LNCaP clone FGC (cell line): Measurements from ENCODE around the gene NPAS1.
A peak's percentile ranks its signal among the peaks of the same experiment; 100 is the strongest.
"Not testable (repeated sequence)": the region's sequence is repeated elsewhere in the genome, so short reads cannot be mapped to it uniquely, and the experiment has no call there.

Source experiments
- DNase-seq: peaks from one replicate; pipeline ENCODE4 v3.0.0-alpha.2; 2011; ENCODE audit warnings: low read depth
- H3K4me3 ChIP-seq: 2 replicates; pipeline ENCODE4 v1.5.1; 2011; ENCODE audit warnings: mild to moderate bottlenecking, low read depth, low read length, control low read depth
- TF ChIP-seq, protein P1 (sequence below): IDR thresholded peaks from 2 replicates; pipeline ENCODE4 v1.5.1; 2012; ENCODE audit warnings: mild to moderate bottlenecking; ENCODE audit not compliant: control insufficient read depth, insufficient read depth; ENCODE audit errors: extremely low read depth

NPAS1 gene

DNA sequence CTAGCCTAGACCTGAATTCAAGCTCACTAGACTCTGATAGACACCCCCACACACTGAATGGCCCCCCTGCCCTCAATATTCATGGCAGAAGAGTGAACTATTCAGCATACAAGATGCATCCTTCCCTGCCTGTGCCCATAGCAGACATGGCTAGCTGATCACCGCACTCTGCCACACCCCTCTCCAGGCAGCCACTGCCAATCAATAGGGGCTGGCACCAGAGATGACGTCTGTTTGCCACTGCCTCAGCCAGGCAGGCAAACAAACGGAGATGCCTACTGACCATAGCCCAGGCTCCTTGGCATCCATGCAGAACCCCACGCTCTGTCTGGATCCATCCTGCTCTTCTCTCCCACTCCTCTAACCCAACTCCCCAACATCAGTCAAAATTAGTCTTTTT is 13.8 kb upstream of the NPAS1 start:
- H3K4me3 ChIP-seq = no peak overlapping the region
- no peak for DNase-seq
- TF ChIP-seq, protein P1, sequence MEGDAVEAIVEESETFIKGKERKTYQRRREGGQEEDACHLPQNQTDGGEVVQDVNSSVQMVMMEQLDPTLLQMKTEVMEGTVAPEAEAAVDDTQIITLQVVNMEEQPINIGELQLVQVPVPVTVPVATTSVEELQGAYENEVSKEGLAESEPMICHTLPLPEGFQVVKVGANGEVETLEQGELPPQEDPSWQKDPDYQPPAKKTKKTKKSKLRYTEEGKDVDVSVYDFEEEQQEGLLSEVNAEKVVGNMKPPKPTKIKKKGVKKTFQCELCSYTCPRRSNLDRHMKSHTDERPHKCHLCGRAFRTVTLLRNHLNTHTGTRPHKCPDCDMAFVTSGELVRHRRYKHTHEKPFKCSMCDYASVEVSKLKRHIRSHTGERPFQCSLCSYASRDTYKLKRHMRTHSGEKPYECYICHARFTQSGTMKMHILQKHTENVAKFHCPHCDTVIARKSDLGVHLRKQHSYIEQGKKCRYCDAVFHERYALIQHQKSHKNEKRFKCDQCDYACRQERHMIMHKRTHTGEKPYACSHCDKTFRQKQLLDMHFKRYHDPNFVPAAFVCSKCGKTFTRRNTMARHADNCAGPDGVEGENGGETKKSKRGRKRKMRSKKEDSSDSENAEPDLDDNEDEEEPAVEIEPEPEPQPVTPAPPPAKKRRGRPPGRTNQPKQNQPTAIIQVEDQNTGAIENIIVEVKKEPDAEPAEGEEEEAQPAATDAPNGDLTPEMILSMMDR = no peak

DNA sequence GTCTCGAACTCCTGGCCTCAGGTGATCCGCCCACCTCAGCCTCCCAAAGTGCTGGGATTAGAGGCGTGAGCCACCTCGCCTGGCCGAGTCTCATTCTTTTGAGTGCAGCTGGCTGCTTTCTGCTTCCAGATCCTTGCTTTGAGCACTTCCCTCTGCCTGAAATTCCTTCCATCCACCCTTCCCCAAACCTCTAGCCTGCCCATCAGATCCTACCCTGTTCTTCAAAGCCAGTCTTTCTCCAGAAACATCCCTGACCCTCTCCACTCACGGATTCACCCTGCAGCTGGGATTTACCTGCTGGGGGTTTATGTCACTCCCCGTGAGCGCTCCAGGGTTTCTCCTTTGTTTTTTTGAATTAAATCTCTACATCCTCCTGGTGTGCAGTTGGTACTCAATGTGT is 13.1 kb upstream of the NPAS1 start:
- H3K4me3 ChIP-seq = no peak overlapping the region
- DNase-seq = no peak
- TF ChIP-seq, protein P1 = no peak

DNA sequence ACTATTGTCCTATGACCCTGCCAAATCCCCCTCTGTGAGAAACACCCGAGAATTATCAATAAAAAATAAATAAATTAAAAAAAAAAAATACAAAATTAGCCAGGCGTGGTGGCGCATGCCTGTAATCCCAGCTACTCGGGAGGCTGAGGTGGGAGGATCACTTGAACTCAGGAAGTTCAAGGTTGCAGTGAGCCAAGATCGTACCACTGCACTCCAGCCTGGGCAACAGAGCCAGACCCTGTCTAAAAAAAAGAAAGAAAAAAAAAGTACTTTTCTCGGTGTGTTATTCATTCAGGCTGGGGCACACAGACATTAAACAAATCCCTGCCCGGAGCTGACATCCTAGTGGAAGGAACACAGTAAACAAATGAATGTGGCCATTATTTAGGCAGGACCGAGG is 9.1 kb upstream of the NPAS1 start:
- not testable (repeated sequence) for H3K4me3 ChIP-seq, DNase-seq

DNA sequence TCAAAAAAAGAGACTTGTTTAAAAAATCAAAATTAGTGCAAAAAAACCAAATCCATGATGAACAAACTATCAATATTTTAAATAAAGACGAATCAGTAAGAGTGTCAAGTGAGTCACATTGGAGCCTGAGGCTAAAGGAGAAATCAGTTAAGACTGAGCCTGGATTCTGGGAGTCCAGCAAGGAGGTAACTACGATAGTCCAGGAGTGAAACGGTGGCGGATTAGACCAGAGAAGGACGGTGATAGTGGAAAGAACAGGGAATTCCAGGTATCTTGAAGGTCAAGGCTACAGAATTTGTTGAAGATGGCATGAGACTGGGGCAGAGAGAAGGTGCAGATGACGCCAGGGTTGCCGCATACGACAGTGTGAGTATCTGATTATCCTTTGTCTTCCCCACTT is 7.0 kb upstream of the NPAS1 start:
- TF ChIP-seq, protein P1 = no peak
- no peak overlapping the region for H3K4me3 ChIP-seq
- DNase-seq = no peak

DNA sequence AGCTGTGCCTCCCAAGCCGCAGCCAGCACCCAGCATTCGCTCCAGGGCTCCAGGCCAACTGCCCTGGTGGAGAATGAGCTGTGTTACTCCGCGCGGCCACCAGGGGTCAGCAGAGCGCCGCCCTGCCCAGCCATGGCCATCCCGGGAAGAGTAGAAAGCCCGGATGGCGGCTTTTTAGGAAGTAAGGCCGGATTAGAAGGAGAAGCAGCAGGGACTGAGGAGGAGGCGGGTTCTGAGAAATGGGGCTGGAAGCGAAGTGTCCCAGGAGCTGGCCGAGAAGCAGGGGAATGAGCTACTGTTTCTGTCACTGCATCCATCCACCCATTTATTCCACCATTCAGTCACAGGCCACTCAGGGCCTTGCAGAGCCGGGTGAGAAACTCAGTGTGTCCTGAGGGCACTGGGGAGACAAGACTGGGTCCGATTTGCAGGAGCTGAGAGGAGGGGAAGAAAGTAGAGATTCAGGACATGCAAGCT is 6.6 kb upstream of the NPAS1 start:
- DNase-seq = no peak
- H3K4me3 ChIP-seq = no peak overlapping the region
- TF ChIP-seq, protein P1 = peak; percentile 80

DNA sequence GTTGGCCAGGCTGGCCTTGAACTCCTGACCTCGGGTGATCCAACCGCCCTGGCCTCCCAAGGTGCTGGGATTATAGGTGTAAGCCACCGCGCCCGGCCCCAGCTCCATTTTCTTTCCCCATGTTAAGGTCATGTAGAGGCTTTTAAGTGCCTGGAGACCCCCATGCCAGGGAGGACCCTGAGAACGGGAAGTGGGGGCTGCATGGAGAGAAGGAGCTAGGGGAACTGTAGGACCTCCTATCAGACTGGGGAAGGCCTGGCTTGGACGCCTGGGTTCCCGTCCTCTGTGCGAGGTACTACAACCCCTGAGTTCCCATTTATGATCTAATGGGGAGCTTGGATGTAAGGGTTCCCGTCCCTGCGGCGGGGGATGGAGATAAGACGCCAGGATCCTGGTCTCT is 714 bp upstream of the NPAS1 start:
- H3K4me3 ChIP-seq = no peak overlapping the region
- TF ChIP-seq, protein P1 = no peak
- DNase-seq = no peak

DNA sequence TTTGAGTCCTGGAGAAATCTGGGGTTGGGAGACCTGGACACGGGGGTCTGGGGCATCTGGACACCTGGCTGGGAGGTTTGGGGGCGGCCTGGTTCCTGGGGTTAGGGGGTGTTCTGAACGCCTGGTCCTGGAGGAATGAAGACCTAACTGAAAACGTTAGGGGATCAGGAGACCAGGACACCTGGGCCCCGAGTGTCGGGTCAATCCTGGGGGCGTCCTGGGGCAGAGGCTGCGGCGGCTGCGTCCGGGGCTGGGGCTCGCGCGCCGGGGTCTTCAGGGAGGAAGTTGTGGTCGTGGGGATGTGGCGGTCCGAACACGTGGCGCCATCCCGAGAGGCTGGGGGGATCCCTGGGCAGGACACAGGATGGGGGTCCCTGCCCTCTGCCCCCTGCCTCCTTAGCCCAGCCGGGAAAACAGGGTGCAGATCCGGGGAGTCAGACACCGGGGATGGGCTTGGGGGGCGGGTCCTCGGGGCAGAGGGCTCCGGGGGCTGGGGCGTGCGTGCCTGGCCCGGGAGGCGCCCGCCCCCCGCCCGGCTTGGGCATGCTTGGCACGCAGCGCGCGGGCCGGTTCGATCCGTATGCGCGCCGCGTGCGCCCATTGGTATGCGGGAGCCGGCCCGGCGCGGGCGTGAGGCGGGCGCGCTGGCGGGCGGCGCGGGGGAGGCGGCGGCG is 632 bp downstream of the NPAS1 start:
- no peak for DNase-seq
- TF ChIP-seq, protein P1 = no peak
- peak overlapping the region; percentile 18; the same call in 1 of the 2 replicates for H3K4me3 ChIP-seq
